PC-3 (cell line): ENCODE data around the gene P2RX6.

ENCODE experiments used
- EZH2 ChIP-seq: fragments of 300-600 bp; sonication (generic); IDR thresholded peaks from one replicate; pipeline ENCODE4 v1.6.1; 2017; ENCODE audit warnings: antibody characterized with exemption, mild to moderate bottlenecking, low read length; ENCODE audit not compliant: unreplicated experiment
- EZH2phosphoT487 ChIP-seq: fragments of 300-600 bp; sonication (generic); IDR thresholded peaks from 2 replicates; pipeline ENCODE4 v1.6.1; 2018; ENCODE audit warnings: mild to moderate bottlenecking, antibody characterized with exemption, low read length, borderline replicate concordance

- TF ChIP-seq EZH2 (no peak), EZH2phosphoT487 (no peak)
Observed at GRCh38 chr22:21047035-21047661, 32.2 kb downstream of the P2RX6 start.
